Stomach smooth muscle (tissue), 2 donors: ENCODE results near the gene UGT1A1.

Experiments used
- H3K27ac ChIP-seq: one replicate; pipeline ENCODE4 v1.7.0; 2013; ENCODE audit warnings: mild to moderate bottlenecking, low read length, inconsistent platforms
- H3K27me3 ChIP-seq, 2 donors: one replicate each; pipeline ENCODE4 v1.7.0; 2013; ENCODE audit warnings: low read length in 2 of 2; ENCODE audit not compliant: insufficient read depth in 2 of 2, control insufficient read depth in 1 of 2
- H3K36me3 ChIP-seq, 2 donors: one replicate each; pipeline ENCODE4 v1.7.0; 2013; ENCODE audit warnings: low read length in 2 of 2; ENCODE audit not compliant: control insufficient read depth in 2 of 2, insufficient read depth in 2 of 2
- H3K4me1 ChIP-seq: one replicate; pipeline ENCODE4 v1.7.0; 2013; ENCODE audit warnings: low read length; ENCODE audit not compliant: control insufficient read depth, insufficient read depth
- H3K4me3 ChIP-seq, 2 donors: one replicate each; pipeline ENCODE4 v1.7.0; 2013; ENCODE audit warnings: low read length in 2 of 2
- H3K9ac ChIP-seq, 2 donors: one replicate each; pipeline ENCODE4 v1.7.0; 2013; ENCODE audit warnings: low read length in 2 of 2, mild to moderate bottlenecking in 1 of 2
- H3K9me3 ChIP-seq, 2 donors: one replicate each; pipeline ENCODE4 v1.7.0; 2013; ENCODE audit warnings: low read length in 2 of 2; ENCODE audit not compliant: control insufficient read depth in 2 of 2
- donor health status: healthy.
- donor health status: Pancreatic carcinoma.

UGT1A1 gene

DNA sequence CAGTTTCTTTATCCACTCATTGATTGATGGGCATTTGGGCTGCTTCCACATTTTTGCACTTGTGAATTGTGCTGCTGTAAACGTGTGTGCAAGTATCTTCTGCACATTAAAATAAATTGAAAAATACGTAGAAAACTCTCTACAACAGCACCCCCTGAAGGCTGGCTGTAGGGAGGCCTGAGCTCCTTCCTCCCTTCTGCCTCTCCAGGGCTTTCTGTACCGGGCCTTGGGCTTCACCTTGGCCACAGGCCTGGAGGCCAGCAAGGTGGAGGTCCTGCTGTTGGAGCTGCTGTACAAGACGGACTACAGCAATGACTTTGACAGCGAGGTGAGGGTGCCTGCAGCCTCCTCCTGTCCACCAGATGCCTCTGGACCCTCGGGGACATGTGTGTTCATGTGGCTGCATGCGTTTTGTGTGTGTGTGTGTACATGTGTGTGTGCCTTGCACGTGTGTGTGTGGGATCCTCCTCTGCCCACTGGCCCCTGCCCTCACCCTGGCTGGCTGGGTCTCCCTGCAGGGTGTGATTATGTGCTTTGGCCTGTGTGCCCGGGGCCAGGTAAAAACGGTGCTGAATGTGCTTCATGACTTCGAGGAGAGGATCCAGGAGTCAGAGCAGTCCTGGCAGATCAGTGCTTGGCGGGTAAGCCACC lies 47.3 kb downstream of the UGT1A1 start:
- no peaks in the 10 kb centered on the region for H3K4me1 ChIP-seq
- no peaks in the 10 kb centered on the region for H3K36me3 ChIP-seq
- no peak overlapping the region for H3K4me3 ChIP-seq
- H3K9ac ChIP-seq, result no peak overlapping the region
- no peak overlapping the region for H3K27ac ChIP-seq
- peaks cover 0 to 6% of the 10 kb centered on the region in 2 donors for H3K9me3 ChIP-seq
- H3K27me3 ChIP-seq, result peaks cover 3 to 10% of the 10 kb centered on the region in 2 donors

GRCh38 chr2:233807966-233808935 lies 48.2 kb downstream of the UGT1A1 start:
- Histone ChIP-seq H3K4me3 (no peak overlapping the region), H3K9me3 (peaks cover 0 to 6% of the 10 kb centered on the region in 2 donors), H3K4me1 (no peaks in the 10 kb centered on the region), H3K36me3 (no peaks in the 10 kb centered on the region), H3K27ac (no peak overlapping the region), H3K9ac (no peak overlapping the region), H3K27me3 (peaks cover 3 to 12% of the 10 kb centered on the region in 2 donors)

- peaks cover 0 to 6% of the 10 kb centered on the region in 2 donors for H3K9me3 ChIP-seq
- H3K36me3 ChIP-seq, result no peaks in the 10 kb centered on the region
- H3K4me1 ChIP-seq, result no peaks in the 10 kb centered on the region
- no peak overlapping the region for H3K4me3 ChIP-seq
- H3K9ac ChIP-seq, result no peak overlapping the region
- H3K27me3 ChIP-seq, result peaks cover 3 to 9% of the 10 kb centered on the region in 2 donors
- H3K27ac ChIP-seq, result no peak overlapping the region
These were observed 50.3 kb downstream of the UGT1A1 start for GRCh38 chr2:233810385-233810784.

GRCh38 chr2:233811087-233811486 lies 51.0 kb downstream of the UGT1A1 start:
- Histone ChIP-seq H3K4me1 (no peaks in the 10 kb centered on the region), H3K4me3 (no peak overlapping the region), H3K9me3 (peaks cover 0 to 6% of the 10 kb centered on the region in 2 donors), H3K36me3 (no peaks in the 10 kb centered on the region), H3K27me3 (peaks cover 3 to 9% of the 10 kb centered on the region in 2 donors), H3K9ac (no peak overlapping the region), H3K27ac (no peak overlapping the region)

DNA sequence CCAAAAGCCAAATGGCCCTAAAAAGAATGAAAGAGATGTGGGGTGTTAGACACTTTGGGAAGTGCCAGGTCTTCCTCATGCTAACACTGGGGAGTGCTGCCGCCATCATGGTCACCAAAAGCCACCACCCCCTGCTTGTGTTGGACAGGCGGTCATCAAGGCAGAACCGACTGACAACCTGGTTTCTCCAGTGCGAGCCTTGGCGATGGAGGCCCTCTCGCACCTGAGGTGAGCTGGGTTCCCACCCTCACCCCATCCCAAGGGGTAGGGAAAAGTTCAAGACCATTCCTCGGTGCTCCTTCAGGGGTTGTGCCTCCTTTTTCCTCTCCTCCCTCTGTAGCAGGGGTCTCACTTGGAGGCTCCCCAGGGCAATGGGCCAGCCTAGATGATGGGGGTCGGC lies 51.7 kb downstream of the UGT1A1 start:
- no peak overlapping the region for H3K27ac ChIP-seq
- no peak overlapping the region for H3K4me3 ChIP-seq
- H3K9me3 ChIP-seq, result peaks cover 0 to 6% of the 10 kb centered on the region in 2 donors
- no peaks in the 10 kb centered on the region for H3K36me3 ChIP-seq
- no peaks in the 10 kb centered on the region for H3K4me1 ChIP-seq
- H3K9ac ChIP-seq, result no peak overlapping the region
- H3K27me3 ChIP-seq, result peaks cover 3 to 9% of the 10 kb centered on the region in 2 donors

DNA sequence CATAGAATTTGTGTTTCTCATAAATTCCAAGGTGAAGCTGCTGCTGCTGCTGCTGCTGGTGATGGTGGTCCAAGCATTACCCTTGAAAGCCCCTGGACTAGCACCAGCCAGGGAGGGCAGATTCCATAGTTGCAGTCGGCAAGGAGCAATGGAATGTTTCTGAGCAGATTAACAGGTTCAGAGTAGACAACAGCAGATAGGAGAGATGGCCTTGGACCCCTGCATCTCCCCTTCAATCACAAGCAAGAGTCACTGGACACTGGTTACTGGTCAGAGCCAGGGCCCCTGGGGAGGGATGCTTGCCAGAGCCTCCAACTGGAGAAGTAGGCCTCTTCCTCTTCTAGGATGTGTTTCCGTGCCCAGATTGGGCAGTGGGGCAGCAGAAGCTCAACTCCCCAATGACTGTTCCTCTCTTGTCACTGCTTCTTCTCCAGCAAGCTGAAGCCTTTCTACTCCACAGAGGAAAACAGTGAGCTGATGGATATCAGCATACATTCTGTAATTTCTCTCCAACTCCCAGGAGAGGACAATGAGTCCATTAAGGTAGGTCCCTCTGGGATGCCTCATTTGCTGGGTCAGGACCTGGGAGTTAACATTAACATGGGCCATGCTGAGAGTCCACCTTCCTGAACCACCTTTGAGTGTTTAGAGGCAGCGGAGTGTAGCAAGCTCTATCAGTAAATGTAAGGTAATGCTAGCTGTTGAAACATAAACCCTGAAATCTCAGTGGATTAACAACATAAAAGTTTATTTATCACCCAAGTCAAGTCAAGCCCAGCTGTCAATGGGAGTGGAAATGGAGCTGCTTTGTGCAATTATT lies 53.4 kb downstream of the UGT1A1 start:
- Histone ChIP-seq H3K36me3 (no peaks in the 10 kb centered on the region), H3K9me3 (no peaks in the 10 kb centered on the region), H3K4me3 (no peak overlapping the region), H3K4me1 (no peaks in the 10 kb centered on the region), H3K27ac (no peak overlapping the region), H3K9ac (no peak overlapping the region), H3K27me3 (peaks cover 0 to 6% of the 10 kb centered on the region in 2 donors)

GRCh38 chr2:233814056-233814835 lies 54.2 kb downstream of the UGT1A1 start:
- H3K4me3 ChIP-seq, result no peak overlapping the region
- H3K27me3 ChIP-seq, result peaks cover 0 to 3% of the 10 kb centered on the region in 2 donors
- no peak overlapping the region for H3K27ac ChIP-seq
- H3K9me3 ChIP-seq, result no peaks in the 10 kb centered on the region
- H3K36me3 ChIP-seq, result no peaks in the 10 kb centered on the region
- no peak overlapping the region for H3K9ac ChIP-seq
- H3K4me1 ChIP-seq, result no peaks in the 10 kb centered on the region

DNA sequence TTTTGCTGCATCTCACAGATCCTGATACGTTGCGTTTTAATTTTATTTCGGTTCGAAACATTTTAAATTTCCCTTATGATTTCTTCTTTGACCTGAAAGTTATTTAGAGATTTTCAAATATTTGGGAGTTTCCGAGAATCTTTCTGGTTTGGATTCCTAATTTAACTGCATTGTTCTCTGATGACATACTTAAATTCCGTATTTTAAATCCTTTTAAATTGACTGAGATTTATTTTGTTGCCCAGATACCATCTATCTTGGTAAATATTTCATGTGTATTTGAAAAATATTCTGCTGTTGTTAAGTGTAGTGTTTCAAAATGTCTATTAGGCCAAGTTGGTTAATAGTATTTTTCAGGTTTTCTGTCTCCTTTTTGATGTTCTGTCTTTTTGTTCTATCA lies 55.8 kb downstream of the UGT1A1 start:
- Histone ChIP-seq H3K36me3 (no peaks in the 10 kb centered on the region), H3K27me3 (peaks cover 0 to 5% of the 10 kb centered on the region in 2 donors), H3K9me3 (no peaks in the 10 kb centered on the region), H3K27ac (no peak overlapping the region), H3K4me3 (no peak overlapping the region), H3K4me1 (no peaks in the 10 kb centered on the region), H3K9ac (no peak overlapping the region)

DNA sequence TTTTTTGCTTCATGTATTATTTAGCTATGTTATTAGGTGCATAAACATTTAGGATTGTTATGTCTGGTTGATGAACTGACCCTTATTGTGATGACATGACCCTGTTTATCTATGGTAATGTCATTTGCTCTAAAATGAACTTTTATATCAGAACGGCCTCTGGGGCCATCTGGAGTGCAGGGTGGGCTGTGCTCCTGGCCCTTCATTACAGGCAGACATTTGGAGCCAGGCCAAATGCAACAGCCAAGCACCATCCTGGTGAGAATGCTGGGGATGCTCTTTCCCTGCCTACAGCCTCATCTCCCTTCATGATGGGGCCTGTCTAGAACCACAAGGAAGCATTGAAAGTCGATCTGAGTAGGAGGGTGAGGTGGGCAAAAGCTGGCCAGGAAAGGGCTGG lies 56.3 kb downstream of the UGT1A1 start:
- Histone ChIP-seq H3K4me1 (no peaks in the 10 kb centered on the region), H3K27ac (no peak overlapping the region), H3K36me3 (no peaks in the 10 kb centered on the region), H3K9ac (no peak overlapping the region), H3K4me3 (no peak overlapping the region), H3K9me3 (no peaks in the 10 kb centered on the region), H3K27me3 (peaks cover 0 to 3% of the 10 kb centered on the region in 2 donors)

DNA sequence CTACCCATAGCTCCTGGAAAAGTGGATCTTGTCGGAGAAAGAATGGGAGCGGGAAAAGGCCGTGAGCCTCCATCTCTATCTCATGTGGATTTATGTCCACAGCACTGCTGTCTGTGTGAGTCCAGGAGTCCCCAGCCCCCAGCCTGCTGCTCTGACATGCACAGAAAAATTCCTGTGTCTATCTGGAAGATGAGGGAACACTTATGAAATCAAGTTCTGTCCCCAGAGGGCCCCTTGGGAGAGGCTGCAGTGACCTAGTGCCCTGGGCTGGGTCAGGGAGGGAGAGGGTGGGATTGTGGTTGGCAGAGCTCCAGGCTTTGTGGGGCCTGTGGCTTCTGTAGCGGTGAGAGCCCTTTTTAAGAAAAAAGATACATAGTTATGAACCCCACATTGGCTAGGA lies 56.7 kb downstream of the UGT1A1 start:
- peaks cover 0 to 3% of the 10 kb centered on the region in 2 donors for H3K27me3 ChIP-seq
- H3K4me1 ChIP-seq, result no peaks in the 10 kb centered on the region
- H3K4me3 ChIP-seq, result no peak overlapping the region
- H3K9ac ChIP-seq, result no peak overlapping the region
- H3K27ac ChIP-seq, result no peak overlapping the region
- H3K36me3 ChIP-seq, result no peaks in the 10 kb centered on the region
- H3K9me3 ChIP-seq, result no peaks in the 10 kb centered on the region
